Gastrocnemius medialis (tissue), 4 donors: ENCODE data around the gene RSU1. TPM values are rescaled to one million over a fixed set of nuclear protein-coding genes. Genes with fewer than 3 reads are reported as not detected.
"Not testable (repeated sequence)": the region's sequence is repeated elsewhere in the genome, so short reads cannot be mapped to it uniquely, and the experiment has no call there.

Source experiments
- ATAC-seq, 2 donors: fragments of 150-250 bp; one replicate each; pipeline ENCODE4 v1.9.1; 2016
- DNase-seq, 2 donors: peaks; one replicate each; pipeline ENCODE4 v3.0.0-alpha.2; 2019
- H3K27ac ChIP-seq, 4 donors: fragments of 200-600 bp; sonication (generic); 1 replicate in 1 of 4; 2 replicates in 3 of 4; pipeline ENCODE4 v1.5.1; 2016 to 2018; ENCODE audit warnings: mild to moderate bottlenecking in 2 of 4, moderate library complexity in 1 of 4
- H3K27me3 ChIP-seq, 3 donors: fragments of 200-600 bp; sonication (generic) in 2 of 3; 1 replicate in 1 of 3; 2 replicates in 2 of 3; pipeline versions ENCODE4 v1.5.1 to v1.6.0; 2016 to 2019; ENCODE audit warnings: mild to moderate bottlenecking in 1 of 3, moderate library complexity in 1 of 3
- H3K36me3 ChIP-seq, 2 donors: fragments of 200-600 bp; sonication (generic) in 1 of 2; one replicate each; pipeline ENCODE4 v1.5.1; 2017 to 2018
- H3K4me1 ChIP-seq, 2 donors: fragments of 200-600 bp; sonication (generic) in 1 of 2; one replicate each; pipeline ENCODE4 v1.5.1; 2016 to 2017; ENCODE audit warnings: mild to moderate bottlenecking in 2 of 2
- H3K4me3 ChIP-seq, 4 donors: fragments of 200-600 bp; sonication (generic) in 3 of 4; 1 replicate in 1 of 4; 2 replicates in 3 of 4; pipeline ENCODE4 v1.5.1; 2016 to 2019; ENCODE audit warnings: mild to moderate bottlenecking in 2 of 4
- H3K9me3 ChIP-seq, 3 donors: fragments of 200-600 bp; sonication (generic) in 2 of 3; 1 replicate in 1 of 3; 2 replicates in 2 of 3; pipeline ENCODE4 v1.5.1; 2016 to 2019
- POLR2A ChIP-seq, 2 donors: fragments of 450-650 bp; IDR thresholded peaks; one replicate each; pipeline ENCODE4 v1.6.1; 2017; ENCODE audit warnings: antibody characterized with exemption in 2 of 2, mild to moderate bottlenecking in 2 of 2, moderate library complexity in 2 of 2
- in situ Hi-C, 4 donors: fragments of 200-750 bp; cut with MboI; loops; one replicate each; pipeline versions ENCODE4 v1.15.0 to v1.8.0; 2017; ENCODE audit warnings: low sequenced_read_pairs in 4 of 4
- intact Hi-C: fragments of 100-400 bp; cut with DNase I; formaldehyde crosslinking; loops from one replicate; pipeline ENCODE4 v1.15.1; 2023; ENCODE audit warnings: low total_unique reads
- total RNA-seq, 4 donors: library from RNA; depleted of rRNA; stranded (reverse); fragments of >200 nt; gene quantifications; one replicate each; pipeline versions ENCODE4 v1.1.0 to v1.2.3, GENCODE V29; 2016
- TF ChIP-seq, protein P1 (sequence below), 5 experiments: fragments of 450-650 bp in 3 of 5; fragments of 200-600 bp in 2 of 5; sonication (generic) in 2 of 5; IDR thresholded peaks in 4 of 5; conservative IDR thresholded peaks in 1 of 5; 1 replicate in 4 of 5; 2 replicates in 1 of 5; pipeline ENCODE4 v1.5.1; 2016 to 2019; ENCODE audit warnings: antibody characterized with exemption in 5 of 5, mild to moderate bottlenecking in 3 of 5, moderate library complexity in 3 of 5

Gene RSU1
- total RNA-seq, 4 donors from 2014 or later: 24.2 to 32.8 (median 26.1) TPM

GRCh38 chr10:16828114-16828568, 10.9 kb upstream of the RSU1 start:
- Histone ChIP-seq H3K4me1 (peaks cover 0 to 6% of the 10 kb centered on the region in 2 donors), H3K36me3 (no peaks in the 10 kb centered on the region), H3K4me3 (no peak overlapping the region), H3K27me3 (no peaks in the 10 kb centered on the region), H3K9me3 (no peaks in the 10 kb centered on the region), H3K27ac (peak overlapping the region in 1 of 4 donors; percentile 5)
- intact Hi-C loops (loop anchor here (1.0 to 5.0 kb wide), 2 partner anchors 429 to 604 kb away; no protein-coding TSS in a partner anchor), in situ Hi-C loops (loop anchor here in 2 of 4 donors (25.0 kb wide), 1 partner anchor 609 kb away; no protein-coding TSS in a partner anchor)
- ATAC-seq (peak; percentile 74 to 78), DNase-seq (peak in 1 of 2 donors; percentile 20)
- TF ChIP-seq POLR2A (IDR thresholded peaks at IDR 0.05): no peak
- TF ChIP-seq, protein P1, sequence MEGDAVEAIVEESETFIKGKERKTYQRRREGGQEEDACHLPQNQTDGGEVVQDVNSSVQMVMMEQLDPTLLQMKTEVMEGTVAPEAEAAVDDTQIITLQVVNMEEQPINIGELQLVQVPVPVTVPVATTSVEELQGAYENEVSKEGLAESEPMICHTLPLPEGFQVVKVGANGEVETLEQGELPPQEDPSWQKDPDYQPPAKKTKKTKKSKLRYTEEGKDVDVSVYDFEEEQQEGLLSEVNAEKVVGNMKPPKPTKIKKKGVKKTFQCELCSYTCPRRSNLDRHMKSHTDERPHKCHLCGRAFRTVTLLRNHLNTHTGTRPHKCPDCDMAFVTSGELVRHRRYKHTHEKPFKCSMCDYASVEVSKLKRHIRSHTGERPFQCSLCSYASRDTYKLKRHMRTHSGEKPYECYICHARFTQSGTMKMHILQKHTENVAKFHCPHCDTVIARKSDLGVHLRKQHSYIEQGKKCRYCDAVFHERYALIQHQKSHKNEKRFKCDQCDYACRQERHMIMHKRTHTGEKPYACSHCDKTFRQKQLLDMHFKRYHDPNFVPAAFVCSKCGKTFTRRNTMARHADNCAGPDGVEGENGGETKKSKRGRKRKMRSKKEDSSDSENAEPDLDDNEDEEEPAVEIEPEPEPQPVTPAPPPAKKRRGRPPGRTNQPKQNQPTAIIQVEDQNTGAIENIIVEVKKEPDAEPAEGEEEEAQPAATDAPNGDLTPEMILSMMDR (IDR thresholded peaks at IDR 0.05 in 4 of 5, conservative IDR thresholded peaks at IDR 0.05 in 1 of 5): peak; percentile 21 to 65 (median 61)

DNA sequence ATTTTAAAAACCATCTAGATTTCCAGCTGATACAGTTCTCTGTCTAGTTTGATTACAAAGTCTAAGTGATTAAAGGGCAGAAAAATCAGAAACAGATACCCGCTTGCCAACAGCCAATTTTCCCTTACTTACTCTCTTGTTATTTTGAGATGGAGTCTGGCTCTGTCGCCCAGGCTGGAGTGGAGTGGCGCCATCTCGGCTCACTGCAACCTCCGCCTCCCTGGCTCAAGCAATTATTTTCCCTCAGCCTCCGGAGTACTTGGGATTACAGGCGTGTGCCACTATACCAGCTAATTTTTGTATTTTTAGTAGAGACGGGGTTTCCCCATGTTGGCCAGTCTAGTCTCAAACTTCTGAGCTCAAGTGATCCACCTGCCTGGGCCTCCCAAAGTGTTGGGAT, 10.2 kb upstream of the RSU1 start:
- not testable (repeated sequence) for H3K27me3 ChIP-seq, H3K9me3 ChIP-seq, H3K4me3 ChIP-seq, DNase-seq, H3K4me1 ChIP-seq, H3K36me3 ChIP-seq
- H3K27ac ChIP-seq: peak overlapping the region in 1 of 4 donors; percentile 3
- in situ Hi-C loops (loop anchor here in 2 of 4 donors (25.0 kb wide), 1 partner anchor 610 kb away; no protein-coding TSS in a partner anchor), intact Hi-C loops (loop anchor here (5.0 kb wide), 1 partner anchor 605 kb away; no protein-coding TSS in a partner anchor)
- peak in 1 of 2 donors; percentile 40 for ATAC-seq

GRCh38 chr10:16822726-16823360, 5.6 kb upstream of the RSU1 start:
- no peak for ATAC-seq
- Histone ChIP-seq H3K27me3 (no peaks in the 10 kb centered on the region), H3K36me3 (no peaks in the 10 kb centered on the region), H3K9me3 (no peaks in the 10 kb centered on the region), H3K4me1 (peaks cover 4 to 10% of the 10 kb centered on the region in 2 donors), H3K4me3 (no peak overlapping the region), H3K27ac (no peak overlapping the region)
- intact Hi-C loops: no loop called here
- in situ Hi-C loops: loop anchor here in 3 of 4 donors (25.0 kb wide), 3 partner anchors 386 to 1839 kb away; partner anchors contain the start of genes ARL5B (in 1 of the 3), NMT2 (in 1 of the 3), NSUN6 (in 1 of the 3) and PTER (in 1 of the 3)
- no peak for DNase-seq
- TF ChIP-seq POLR2A (IDR thresholded peaks at IDR 0.05): no peak

DNA sequence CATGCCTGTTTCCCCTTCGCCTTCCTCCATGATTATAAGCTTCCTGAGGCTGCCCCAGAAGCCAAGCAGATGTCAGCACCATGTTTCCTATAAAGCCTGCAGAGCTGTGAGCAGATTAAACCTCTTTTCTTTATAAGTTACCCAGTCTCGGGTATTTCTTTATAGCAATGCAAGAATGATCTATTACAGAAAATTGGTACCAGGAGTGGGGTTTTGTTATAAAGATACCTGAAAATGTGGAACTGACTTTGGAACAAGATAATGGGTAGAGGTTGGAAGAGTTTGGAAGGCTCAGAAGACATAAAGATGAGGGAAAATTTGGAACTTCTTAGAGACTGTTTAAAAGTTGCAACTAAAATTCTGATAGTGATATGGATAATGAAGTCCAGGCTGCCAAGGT, 4.8 kb upstream of the RSU1 start:
- Histone ChIP-seq H3K27ac (no peak overlapping the region), H3K27me3 (no peaks in the 10 kb centered on the region), H3K36me3 (no peaks in the 10 kb centered on the region), H3K4me3 (no peak overlapping the region), H3K9me3 (no peaks in the 10 kb centered on the region), H3K4me1 (peaks cover 4 to 6% of the 10 kb centered on the region in 2 donors)
- TF ChIP-seq, protein P1 (IDR thresholded peaks at IDR 0.05 in 4 of 5, conservative IDR thresholded peaks at IDR 0.05 in 1 of 5): no peak
- TF ChIP-seq POLR2A (IDR thresholded peaks at IDR 0.05): no peak
- no peak for ATAC-seq
- DNase-seq: no peak
- in situ Hi-C loops (loop anchor here in 3 of 4 donors (25.0 kb wide), 3 partner anchors 385 to 1840 kb away; partner anchors contain the start of genes ARL5B (in 1 of the 3), NMT2 (in 1 of the 3), NSUN6 (in 1 of the 3) and PTER (in 1 of the 3)), intact Hi-C loops (no loop called here)

- Histone ChIP-seq H3K36me3 (no peaks in the 10 kb centered on the region), H3K4me1 (peaks cover 17% of the 10 kb centered on the region in 2 donors), H3K27ac (no peak overlapping the region), H3K4me3 (no peak overlapping the region), H3K27me3 (no peaks in the 10 kb centered on the region), H3K9me3 (no peaks in the 10 kb centered on the region)
- DNase-seq: no peak
- TF ChIP-seq, protein P1 (IDR thresholded peaks at IDR 0.05 in 4 of 5, conservative IDR thresholded peaks at IDR 0.05 in 1 of 5): no peak
- TF ChIP-seq POLR2A (IDR thresholded peaks at IDR 0.05): no peak
- in situ Hi-C loops: loop anchor here in 3 of 4 donors (25.0 kb wide), 3 partner anchors 383 to 1842 kb away; partner anchors contain the start of genes ARL5B (in 1 of the 3), NMT2 (in 1 of the 3), NSUN6 (in 1 of the 3) and PTER (in 1 of the 3)
- ATAC-seq: no peak
- intact Hi-C loops: no loop called here
Observed at GRCh38 chr10:16820421-16820820, 3.2 kb upstream of the RSU1 start.
